Embryonic facial prominence (tissue), 1 donor: ENCODE data around the gene TULP1.
"Not testable (repeated sequence)": the region's sequence is repeated elsewhere in the genome, so short reads cannot be mapped to it uniquely, and the experiment has no call there.

ENCODE experiments used
- DNase-seq: peaks from one replicate; pipeline ENCODE4 v3.0.0-alpha.2; 2016; ENCODE audit errors: extremely low spot score

The TULP1 gene

GRCh38 chr6:35521235-35521634 is 8.5 kb upstream of the TULP1 start:
- no peak for DNase-seq

- no peak for DNase-seq
These were observed 6.8 kb upstream of the TULP1 start for GRCh38 chr6:35519313-35520015.

- DNase-seq = no peak
These were observed 6.0 kb upstream of the TULP1 start for GRCh38 chr6:35518566-35519312.

GRCh38 chr6:35517978-35518377 is 5.3 kb upstream of the TULP1 start:
- DNase-seq = not testable (repeated sequence)

GRCh38 chr6:35516712-35517111 is 4.0 kb upstream of the TULP1 start:
- no peak for DNase-seq

GRCh38 chr6:35515939-35516338 is 3.2 kb upstream of the TULP1 start:
- not testable (repeated sequence) for DNase-seq

GRCh38 chr6:35514587-35514986 is 1.9 kb upstream of the TULP1 start:
- no peak for DNase-seq

GRCh38 chr6:35512006-35512405 is 690 bp downstream of the TULP1 start:
- no peak for DNase-seq

- no peak for DNase-seq
These were observed 1.1 kb downstream of the TULP1 start for GRCh38 chr6:35511562-35511941.

- DNase-seq = no peak
These were observed 1.7 kb downstream of the TULP1 start for GRCh38 chr6:35510916-35511561.

- DNase-seq = no peak
These were observed 4.2 kb downstream of the TULP1 start for GRCh38 chr6:35508542-35508941.

- DNase-seq = no peak
These were observed 4.7 kb downstream of the TULP1 start for GRCh38 chr6:35508027-35508426.

GRCh38 chr6:35507221-35507620 is 5.5 kb downstream of the TULP1 start:
- no peak for DNase-seq

- no peak for DNase-seq
These were observed 6.2 kb downstream of the TULP1 start for GRCh38 chr6:35506536-35506935.

- no peak for DNase-seq
These were observed 6.7 kb downstream of the TULP1 start for GRCh38 chr6:35505999-35506412.

GRCh38 chr6:35503534-35503933 is 9.2 kb downstream of the TULP1 start:
- no peak for DNase-seq

- DNase-seq = no peak
These were observed 10.9 kb downstream of the TULP1 start for GRCh38 chr6:35501784-35502183.

- DNase-seq = no peak
These were observed 11.9 kb downstream of the TULP1 start for GRCh38 chr6:35500782-35501181.

GRCh38 chr6:35499372-35499771 is 13.3 kb downstream of the TULP1 start:
- no peak for DNase-seq

- no peak for DNase-seq
These were observed 14.2 kb downstream of the TULP1 start for GRCh38 chr6:35498422-35499067.

- DNase-seq = peak; percentile 62
These were observed 14.9 kb downstream of the TULP1 start for GRCh38 chr6:35497571-35498421.
